WI38 (cell line): ENCODE data around the gene CTCFL.

Experiments used
- H3K4me3 ChIP-seq: 2 replicates; pipeline ENCODE4 v1.5.1; 2011; ENCODE audit warnings: low read depth, mild to moderate bottlenecking, control low read depth, low read length
- TF ChIP-seq, protein P1 (sequence below): IDR thresholded peaks from 2 replicates; pipeline ENCODE4 v1.5.1; 2012; ENCODE audit warnings: low read depth, mild to moderate bottlenecking, control low read depth, low read length

CTCFL gene

DNA sequence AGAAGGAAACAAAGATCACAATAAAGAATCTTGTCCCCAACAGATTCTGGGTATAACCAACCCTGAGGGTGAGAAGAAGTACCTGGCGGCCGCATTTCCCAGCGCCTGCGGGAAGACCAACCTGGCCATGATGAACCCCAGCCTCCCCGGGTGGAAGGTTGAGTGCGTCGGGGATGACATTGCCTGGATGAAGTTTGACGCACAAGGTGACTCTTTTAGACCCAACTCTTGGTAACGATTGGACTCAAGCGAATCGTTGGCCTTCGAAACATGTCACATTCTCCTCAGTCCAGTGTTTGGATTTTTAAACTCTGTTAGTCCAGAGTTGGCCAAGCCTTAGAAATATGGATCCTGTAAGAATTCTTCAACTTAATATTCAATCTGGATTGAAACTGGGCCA is 38.6 kb upstream of the CTCFL start:
- TF ChIP-seq, protein P1, sequence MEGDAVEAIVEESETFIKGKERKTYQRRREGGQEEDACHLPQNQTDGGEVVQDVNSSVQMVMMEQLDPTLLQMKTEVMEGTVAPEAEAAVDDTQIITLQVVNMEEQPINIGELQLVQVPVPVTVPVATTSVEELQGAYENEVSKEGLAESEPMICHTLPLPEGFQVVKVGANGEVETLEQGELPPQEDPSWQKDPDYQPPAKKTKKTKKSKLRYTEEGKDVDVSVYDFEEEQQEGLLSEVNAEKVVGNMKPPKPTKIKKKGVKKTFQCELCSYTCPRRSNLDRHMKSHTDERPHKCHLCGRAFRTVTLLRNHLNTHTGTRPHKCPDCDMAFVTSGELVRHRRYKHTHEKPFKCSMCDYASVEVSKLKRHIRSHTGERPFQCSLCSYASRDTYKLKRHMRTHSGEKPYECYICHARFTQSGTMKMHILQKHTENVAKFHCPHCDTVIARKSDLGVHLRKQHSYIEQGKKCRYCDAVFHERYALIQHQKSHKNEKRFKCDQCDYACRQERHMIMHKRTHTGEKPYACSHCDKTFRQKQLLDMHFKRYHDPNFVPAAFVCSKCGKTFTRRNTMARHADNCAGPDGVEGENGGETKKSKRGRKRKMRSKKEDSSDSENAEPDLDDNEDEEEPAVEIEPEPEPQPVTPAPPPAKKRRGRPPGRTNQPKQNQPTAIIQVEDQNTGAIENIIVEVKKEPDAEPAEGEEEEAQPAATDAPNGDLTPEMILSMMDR = no peak
- H3K4me3 ChIP-seq = no peak overlapping the region

DNA sequence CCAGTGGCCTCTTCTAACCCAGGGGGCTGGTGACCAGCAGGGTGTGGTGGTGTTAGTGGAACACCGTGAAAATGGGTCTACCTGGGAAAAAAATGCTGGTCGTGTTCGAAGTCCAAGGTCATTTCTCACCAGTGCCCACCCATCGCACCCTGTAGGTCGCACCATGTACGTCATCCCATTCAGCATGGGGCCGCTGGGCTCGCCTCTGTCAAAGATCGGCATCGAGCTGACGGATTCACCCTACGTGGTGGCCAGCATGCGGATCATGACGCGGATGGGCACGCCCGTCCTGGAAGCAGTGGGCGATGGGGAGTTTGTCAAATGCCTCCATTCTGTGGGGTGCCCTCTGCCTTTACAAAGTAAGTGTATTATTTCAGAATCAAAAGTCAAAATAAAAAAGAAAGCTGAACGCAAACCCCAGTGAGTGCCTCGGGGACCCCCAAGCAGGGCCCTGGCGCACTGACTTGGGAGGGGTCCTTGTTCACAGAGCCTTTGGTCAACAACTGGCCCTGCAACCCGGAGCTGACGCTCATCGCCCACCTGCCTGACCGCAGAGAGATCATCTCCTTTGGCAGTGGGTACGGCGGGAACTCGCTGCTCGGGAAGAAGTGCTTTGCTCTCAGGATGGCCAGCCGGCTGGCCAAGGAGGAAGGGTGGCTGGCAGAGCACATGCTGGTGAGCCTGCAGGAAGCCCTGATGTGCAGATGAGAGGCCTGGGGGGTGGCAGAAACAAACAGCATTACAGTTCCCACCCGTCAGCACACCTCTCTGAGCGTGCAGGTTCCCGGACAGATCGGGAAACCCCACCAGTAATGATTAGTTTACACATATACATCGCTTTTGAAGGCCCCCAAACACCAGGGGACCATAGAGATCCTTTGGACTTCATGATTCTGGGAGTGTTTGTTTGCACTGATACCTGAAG is 37.9 kb upstream of the CTCFL start:
- H3K4me3 ChIP-seq = no peak overlapping the region

DNA sequence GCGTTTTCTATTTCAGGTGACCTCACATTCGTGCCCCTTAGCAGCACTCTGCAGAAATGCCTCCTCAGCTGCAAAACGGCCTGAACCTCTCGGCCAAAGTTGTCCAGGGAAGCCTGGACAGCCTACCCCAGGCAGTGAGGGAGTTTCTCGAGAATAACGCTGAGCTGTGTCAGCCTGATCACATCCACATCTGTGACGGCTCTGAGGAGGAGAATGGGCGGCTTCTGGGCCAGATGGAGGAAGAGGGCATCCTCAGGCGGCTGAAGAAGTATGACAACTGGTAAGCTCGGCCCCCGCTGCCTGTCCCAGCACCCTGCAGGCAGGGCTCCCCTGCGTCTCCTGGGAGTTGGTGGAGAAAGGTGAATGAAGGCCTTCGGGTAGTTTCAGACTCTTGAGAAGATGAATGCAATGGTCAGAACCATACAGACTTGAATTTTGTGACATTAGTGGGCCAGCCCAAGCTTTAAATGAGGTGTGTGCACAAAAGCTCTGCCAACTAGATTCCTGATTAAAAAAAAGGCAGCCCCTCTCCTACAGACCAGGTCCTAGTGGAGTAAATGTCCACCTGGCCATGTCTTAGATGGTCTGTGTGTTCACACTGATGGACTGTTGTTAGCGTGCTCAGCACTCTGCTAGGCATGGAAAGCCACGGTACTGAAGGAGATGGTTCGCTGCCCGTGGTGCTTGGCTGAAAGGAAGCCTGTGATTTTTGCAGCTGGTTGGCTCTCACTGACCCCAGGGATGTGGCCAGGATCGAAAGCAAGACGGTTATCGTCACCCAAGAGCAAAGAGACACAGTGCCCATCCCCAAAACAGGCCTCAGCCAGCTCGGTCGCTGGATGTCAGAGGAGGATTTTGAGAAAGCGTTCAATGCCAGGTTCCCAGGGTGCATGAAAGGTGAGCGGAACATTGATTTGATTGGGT is 36.7 kb upstream of the CTCFL start:
- TF ChIP-seq, protein P1 = no peak
- no peak overlapping the region for H3K4me3 ChIP-seq

More for the DNA sequence above, 37.9 kb upstream of the CTCFL start:
- TF ChIP-seq, protein P1 = no peak

DNA sequence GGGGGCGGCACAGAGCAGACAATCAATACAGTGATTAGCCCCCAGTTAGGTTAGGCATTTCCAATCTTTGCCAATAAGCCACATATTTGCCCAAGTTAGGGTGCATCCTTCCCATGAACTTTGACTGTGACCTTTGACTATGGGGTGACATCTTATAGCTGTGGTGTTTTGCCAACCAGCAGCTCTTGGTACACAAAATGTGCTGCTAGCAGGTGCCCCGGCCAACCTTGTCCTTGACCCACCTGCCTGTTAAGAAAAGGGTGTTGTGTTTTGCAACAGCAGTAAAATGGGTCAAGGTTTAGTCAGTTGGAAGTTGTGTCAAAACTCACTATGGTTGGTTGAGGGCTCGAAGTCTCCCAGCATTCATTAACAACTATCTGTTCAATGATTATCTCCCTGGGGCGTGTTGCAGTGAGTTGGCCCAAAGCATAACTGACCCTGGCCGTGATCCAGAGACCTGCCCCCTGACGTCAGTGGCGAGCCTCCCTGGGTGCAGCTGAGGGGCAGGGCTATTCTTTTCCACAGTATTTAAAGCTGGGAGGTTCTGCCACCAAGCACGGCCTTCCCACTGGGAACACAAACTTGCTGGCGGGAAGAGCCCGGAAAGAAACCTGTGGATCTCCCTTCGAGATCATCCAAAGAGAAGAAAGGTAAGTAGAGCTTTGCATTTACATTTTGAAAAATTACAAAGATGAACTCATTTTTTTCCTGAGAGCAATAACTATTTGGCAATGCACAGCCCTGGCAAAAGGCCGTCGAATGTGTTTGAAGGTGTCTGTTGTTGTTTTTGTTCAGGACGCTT is 35.8 kb upstream of the CTCFL start, which contains the start of gene PCK1:
PCK1 (plus strand) TSS at position 557 of the 802 bp plus-strand sequence. CDS start 302 bp downstream, outside the sequence.
- TF ChIP-seq, protein P1 = no peak
- no peak within 1 kb of the TSS for H3K4me3 ChIP-seq

DNA sequence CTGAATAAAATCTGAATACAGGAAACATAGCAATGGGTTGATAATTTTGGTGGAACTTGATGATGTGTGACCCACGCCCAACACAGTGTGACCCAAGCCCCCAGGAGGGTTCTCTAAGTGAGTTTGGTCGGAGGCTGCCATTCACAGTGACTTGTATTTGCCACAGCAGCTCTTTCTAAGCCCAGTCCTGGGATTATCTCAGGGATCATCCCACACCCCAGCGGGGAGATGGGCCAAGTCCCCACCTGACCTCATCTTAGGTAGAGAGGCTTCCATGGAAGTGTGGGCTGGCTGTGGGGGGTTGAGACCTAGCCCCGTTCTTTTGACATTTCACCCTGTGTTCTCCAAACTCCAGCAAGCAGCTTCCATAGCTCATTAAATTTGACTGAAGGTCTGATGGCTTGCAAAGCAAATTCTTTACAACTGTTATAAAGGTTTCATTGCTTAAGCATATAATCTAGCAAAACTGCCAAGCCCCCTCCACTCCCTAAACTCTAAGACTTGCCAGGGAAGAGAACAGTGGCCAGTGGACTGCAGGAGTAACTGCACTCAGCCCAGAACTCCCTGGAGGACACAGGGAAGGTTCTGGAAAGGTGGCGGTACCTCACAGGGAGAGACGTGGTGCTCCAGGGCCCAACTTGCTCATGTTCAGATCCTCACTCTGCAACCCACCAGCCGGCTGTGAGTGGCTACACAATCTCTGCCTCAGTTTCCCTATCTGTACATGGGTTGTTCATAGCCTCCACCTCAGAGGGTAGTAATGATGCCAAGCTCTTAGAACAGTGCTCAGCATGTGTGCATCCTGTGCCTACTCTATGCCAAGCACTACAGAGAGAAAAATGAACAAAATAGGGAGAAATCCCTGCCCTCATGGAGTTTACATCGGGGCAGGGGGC is 35.0 kb upstream of the CTCFL start:
- H3K4me3 ChIP-seq = no peak overlapping the region
- TF ChIP-seq, protein P1 = no peak

DNA sequence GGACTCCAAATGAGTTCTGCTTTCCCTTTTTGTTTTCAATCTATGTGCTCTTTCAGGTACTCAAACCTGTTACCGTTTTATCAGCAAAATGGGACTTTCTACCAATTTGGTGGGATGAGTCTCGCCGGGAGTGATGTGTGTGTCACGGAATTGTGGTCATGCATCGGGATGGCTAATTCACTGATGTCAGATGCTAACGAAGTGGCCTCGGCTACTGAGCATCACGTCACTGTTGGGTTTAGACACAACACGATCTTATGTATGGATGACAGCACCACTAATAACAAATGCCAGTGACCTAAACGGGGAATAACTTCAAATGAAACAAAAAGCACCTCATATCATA is 34.3 kb upstream of the CTCFL start:
- H3K4me3 ChIP-seq = no peak overlapping the region
- TF ChIP-seq, protein P1 = no peak
